SK-N-SH (cell line): ENCODE data around the gene SDHA.

ENCODE experiments used
- MEF2A ChIP-seq: IDR thresholded peaks from 2 replicates; pipeline ENCODE4 v1.4.0; 2012; ENCODE audit warnings: low read depth, borderline replicate concordance
- NFIC ChIP-seq: IDR thresholded peaks from 2 replicates; pipeline ENCODE4 v1.4.0; 2012; ENCODE audit warnings: borderline replicate concordance
- POLR2AphosphoS5 ChIP-seq: IDR thresholded peaks from 2 replicates; pipeline ENCODE4 v1.6.1; 2012; ENCODE audit warnings: low read depth, low read length
- TAF1 ChIP-seq: IDR thresholded peaks from 2 replicates; pipeline ENCODE4 v1.6.1; 2012; ENCODE audit warnings: low read depth, mild to moderate bottlenecking, low read length, moderate library complexity, borderline replicate concordance
- TEAD4 ChIP-seq: IDR thresholded peaks from 2 replicates; pipeline ENCODE4 v1.4.0; 2012; ENCODE audit warnings: mild to moderate bottlenecking, borderline replicate concordance; ENCODE audit not compliant: insufficient read depth
- TF ChIP-seq, protein P1 (sequence below): IDR thresholded peaks from 2 replicates; pipeline ENCODE4 v1.4.0; 2012; ENCODE audit warnings: low read depth
- TF ChIP-seq, protein P2 (sequence below): fragments of 150-350 bp; IDR thresholded peaks from 2 replicates; pipeline ENCODE4 v1.6.1; 2017; ENCODE audit warnings: antibody characterized with exemption, low read length, low read depth, borderline replicate concordance

DNA sequence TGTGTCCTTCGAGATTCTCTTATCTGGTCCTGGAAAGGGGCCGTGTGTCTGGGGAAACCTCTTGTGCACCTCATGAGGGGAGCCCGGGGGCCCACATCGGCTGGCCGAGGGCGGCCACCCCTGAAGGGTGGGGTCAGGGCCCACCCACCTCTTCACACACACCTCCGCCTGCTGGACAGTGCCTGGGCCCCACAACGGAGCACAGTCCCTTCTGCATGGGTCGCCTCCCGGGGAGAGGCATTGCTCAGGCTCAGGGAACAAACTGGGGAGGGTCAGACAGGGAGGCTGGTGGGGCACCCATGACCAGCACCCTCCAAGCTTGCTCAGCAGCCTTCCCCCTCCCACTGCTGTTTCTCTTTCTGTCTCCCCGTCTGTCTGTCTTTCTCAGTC lies 28.1 kb upstream of the SDHA start:
- TF ChIP-seq POLR2AphosphoS5 (no peak), NFIC (no peak), MEF2A (no peak), TEAD4 (no peak), TAF1 (no peak)
- TF ChIP-seq, protein P1, sequence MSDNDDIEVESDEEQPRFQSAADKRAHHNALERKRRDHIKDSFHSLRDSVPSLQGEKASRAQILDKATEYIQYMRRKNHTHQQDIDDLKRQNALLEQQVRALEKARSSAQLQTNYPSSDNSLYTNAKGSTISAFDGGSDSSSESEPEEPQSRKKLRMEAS, result no peak
- TF ChIP-seq, protein P2, sequence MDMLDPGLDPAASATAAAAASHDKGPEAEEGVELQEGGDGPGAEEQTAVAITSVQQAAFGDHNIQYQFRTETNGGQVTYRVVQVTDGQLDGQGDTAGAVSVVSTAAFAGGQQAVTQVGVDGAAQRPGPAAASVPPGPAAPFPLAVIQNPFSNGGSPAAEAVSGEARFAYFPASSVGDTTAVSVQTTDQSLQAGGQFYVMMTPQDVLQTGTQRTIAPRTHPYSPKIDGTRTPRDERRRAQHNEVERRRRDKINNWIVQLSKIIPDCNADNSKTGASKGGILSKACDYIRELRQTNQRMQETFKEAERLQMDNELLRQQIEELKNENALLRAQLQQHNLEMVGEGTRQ, result no peak
